Endometrial microvascular endothelial cells (primary cell): ENCODE measurements around the gene RTN1. TPM values are rescaled to one million over a fixed set of nuclear protein-coding genes. Genes with fewer than 3 reads are reported as not detected.

Experiments
- in situ Hi-C: cut with HindIII; loops from 2 replicates; pipeline ENCODE4 v1.10.0; 2017; ENCODE audit warnings: low sequenced_read_pairs, low pct_unique_long_range_greater_than_20kb; ENCODE audit errors: inconsistent ontology term
- total RNA-seq: library from RNA; depleted of rRNA; stranded (reverse); fragments of >200 nt; gene quantifications from one replicate; pipeline ENCODE4 v1.2.3, GENCODE V29; 2015; ENCODE audit errors: inconsistent ontology term

Gene RTN1
- total RNA-seq, 1 donor from 2014 or later: 14.0 TPM

DNA sequence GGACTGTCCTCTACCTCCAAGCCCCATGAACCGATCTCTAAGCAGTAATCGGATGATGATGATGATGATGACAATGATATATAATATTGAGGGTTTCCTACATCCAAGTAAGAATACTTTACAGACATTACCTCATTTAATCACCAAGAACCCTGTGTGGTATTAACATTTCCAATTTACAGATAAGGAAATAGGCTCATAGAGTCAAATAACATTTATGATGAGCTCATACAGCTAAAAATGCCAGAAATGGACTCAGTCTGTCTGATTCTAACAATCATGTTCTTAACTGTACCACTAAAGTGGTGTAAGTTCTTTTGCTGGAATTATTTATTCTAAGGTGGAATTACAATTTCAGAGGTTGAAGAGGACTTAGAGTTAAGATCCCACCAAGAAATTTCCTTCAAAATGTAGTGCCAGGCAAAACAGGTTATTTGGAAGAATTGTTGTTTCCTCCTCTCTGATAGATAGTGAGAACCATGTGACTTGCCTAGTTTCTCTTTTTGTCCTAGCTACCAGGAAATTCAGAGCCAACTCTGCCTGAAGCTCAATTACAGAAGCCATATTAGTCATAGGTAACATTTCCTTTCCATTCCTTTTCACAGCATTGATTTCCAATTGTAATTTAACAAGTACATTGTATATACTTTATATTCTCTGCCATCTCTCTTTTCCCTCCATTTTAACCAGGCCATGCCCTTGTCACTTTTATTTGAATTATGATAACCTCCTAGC is 270.2 kb downstream of the RTN1 start:
- in situ Hi-C loops: no loop called here

DNA sequence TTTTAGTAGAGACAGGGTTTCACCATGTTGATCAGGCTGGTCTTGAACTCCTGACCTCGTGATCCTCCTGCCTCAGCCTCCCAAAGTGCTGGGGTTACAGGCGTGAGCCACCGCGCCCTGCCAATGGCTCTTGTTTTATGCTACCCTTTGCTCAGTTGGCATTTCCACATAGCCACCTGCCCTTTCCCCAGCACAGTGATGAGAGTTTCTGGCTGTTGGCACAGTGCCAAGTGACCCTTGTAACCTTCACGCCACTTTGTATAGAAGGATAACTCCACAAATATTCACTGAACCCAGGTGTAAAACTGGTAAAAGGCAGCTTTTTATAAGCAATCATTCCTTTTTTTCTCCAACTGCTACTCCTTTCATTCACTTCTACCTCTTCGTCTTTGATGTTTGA is 275.5 kb downstream of the RTN1 start:
- in situ Hi-C loops: no loop called here

DNA sequence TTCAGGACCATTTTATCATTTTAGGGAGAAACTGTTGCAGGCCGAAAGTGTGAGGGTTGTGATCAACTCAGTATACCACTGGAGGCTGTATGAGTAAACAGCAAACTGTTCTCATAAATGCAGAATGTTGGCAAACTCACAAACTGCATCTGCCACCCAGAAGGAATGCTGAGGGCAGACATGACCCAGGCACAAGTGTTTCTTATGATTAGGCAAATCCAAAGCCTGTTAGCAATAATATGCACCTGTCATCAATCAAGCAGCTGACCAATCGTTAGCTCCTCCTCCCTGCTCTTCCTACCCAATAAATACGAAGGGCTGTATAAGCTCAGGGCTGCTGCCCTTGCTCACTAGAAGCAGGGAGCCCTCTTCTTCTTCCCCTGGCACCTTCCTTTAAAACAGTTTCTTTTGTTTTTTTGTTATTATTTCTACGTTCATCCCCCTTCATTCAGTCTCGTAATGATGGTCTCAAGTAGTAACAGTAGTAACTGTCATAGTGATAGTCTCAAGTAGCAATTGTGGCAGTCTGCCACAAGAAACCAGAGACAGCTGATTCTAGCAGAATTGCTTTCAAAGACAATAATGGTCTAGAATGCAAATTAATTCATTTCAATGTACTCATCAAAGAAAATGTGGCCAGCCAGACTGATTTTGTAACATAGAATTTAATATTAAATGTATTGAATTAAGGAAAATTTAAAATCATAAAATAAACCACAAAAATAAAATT is 278.8 kb downstream of the RTN1 start:
- in situ Hi-C loops: no loop called here

DNA sequence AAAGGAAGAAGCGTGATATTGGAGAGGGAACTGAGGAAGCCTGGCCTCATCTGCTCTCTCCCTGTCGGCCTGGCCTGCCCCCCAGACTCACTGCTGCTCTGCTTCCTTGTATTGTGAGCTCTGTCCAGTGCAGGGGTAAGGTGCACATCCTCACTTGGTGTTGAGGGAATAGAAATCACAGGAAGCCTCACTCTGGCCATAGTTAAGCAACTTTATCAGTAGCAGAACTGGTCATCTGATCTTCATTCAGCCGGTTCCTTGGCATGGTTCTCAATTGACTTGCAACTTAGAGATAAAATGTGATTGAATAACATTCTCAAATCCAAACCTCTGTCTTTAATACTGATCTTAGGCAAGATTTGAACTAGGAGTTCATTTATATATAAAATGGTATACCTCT is 282.5 kb downstream of the RTN1 start:
- in situ Hi-C loops: no loop called here

DNA sequence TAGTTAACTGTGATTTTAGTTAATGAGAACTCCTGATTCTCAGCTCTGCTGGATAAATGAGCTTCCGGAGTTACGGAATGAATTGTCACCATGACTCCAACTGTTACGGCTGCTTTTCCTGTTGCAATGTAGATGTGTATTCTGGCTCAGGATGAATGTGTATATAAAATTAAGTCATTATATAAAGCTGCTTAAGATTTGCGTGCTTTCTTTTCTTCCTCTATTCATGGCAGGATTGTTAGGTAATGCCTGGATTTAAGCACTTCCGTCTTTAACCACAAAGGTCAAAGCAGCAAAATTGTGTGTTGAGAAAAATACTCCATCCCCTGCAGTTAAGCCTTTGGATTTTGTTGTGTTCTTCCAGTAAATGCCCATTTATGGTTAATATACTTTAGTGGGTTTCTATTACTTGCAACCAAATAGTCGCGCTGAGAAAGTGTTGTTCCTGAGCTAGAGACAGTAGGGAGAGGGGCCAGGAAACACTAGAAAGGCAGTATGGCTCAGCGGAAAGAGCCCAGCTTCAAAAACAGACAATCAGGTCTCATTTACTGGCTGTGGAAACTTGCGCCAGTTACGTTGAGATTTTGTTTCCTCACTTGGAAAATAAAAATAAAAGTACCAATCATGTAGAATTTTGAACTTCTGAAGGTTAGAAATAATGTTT is 284.6 kb downstream of the RTN1 start:
- in situ Hi-C loops: no loop called here

DNA sequence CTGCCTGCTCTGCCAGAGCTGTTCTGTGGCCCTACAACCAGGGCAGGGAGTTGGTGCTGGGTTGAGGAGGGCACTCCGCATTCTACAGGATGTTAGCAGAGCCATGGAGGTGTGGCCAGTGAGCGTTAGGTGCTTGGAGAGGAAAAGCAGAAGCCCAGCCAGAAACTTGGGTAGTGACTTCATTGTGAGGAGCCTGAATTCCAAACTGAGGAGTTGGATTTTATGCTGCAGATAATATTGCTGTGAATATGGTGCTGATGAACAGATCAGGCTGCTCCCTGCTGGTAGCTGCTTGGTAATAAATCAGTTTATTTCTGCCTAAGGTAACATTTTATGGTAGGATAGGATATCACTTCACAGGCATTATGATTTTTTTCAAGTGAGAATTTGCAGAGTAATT is 286.8 kb downstream of the RTN1 start:
- in situ Hi-C loops: no loop called here

DNA sequence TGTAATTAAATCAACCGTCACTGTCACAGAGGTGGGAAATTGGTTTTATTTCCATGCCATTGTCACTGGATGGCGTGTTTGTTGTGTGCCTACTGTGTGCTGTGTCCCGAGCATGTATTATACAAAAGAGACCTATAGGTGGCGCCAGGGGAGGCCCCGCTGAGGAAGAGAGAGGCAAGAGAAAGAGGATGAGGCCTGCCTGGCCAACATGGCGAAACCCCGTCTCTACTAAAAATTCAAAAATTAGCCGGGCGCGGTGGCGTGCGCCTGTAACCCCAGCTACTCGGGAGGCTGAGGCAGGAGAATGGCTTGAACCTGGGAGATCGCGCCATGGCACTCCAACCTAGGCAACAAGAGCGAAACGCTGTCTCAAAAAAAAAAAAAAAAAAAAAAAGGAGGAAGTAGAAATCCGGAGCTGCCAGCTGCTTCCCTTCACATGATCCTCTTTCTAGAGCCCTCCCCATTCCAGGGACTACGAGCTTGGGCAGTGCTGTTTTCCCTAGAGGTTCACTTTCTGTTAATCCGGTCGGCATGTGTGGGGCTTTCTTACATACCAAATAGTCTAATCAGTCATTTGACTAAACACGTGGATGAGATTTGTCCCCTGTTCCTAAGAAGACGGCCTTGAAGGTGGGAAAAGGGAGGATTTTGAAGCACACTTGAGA is 287.6 kb downstream of the RTN1 start:
- in situ Hi-C loops: no loop called here

DNA sequence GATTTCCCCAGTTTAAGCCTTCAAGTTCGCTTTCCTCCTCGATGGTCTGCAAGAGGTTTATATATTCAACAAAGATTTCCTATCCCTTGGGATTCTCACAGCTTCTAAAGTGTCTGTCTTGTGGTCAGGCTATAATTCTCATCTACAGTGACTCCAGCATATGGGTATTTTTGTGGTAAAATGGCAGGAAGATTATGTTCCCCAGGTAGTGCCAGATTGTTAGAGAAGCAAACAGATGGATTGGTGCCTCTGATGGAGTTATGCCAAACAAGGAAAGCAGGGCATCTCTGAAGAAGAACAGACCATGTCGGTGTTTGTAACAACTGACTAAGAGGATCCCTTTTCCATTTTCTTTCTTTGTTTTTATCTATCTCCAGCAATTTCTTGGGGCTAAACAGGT is 288.4 kb downstream of the RTN1 start:
- in situ Hi-C loops: no loop called here

DNA sequence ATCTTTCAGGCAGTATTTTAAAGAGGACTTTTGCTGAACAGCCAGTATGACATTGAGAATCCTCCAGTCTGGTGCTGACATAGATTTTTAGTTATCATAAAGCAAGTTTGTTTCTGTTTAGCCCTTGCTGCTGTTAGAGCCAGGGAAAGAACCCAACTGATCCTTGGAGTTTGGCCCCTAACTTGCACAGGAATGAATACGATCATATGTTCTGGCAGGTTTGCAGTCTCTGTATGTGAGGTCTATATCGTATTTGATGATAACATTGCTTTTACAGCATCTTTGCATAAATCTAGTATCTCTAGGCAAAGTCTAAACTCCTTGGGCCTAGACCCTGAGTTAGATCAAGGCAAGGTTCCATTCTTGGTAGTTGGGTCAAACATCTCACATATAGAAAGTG is 289.7 kb downstream of the RTN1 start:
- in situ Hi-C loops: no loop called here

DNA sequence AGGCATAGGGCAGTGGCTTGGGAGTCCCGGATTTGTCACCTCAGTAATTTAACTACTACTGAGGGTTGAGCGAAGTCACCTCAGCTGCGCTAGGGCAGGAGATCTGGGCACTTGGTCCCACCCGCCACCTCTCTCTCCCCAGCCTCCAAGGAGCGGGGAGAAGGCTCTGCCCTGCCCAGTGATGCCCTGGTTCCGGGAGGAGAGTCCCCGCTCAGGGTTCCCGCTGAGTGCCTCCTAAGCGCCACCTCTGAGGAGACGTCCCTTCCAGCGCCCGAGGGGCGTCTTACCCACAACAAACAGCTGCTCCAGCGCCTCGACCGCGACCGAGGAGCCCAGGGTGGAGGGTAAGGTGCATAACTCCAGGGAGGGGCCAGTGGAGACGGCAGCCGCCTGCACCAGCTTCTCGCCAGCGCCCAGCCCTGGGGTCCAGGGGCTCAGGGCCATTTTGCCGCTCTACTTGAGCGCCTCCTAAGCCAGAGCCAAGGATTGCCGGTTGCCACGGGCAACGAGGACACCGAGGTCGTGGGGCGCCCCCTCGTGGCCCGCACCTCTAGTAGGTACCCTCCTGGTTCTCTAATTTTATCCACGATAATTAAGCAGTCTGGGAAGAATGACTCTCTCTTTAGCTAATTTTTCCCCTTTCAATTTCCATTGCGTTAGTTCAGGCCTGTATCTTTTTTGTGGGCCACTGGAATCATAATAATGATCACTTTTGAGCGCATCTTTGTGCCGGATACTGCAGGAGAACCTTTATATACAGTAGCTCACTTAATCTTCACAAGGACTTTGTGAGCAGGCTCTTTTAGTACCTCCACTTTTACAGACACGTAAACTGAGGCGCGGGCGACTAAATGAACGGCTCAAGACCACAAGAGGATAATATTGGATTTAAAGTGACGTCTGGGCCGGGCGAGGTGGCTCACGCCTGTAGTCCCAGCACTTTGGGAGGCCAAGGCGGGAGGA is 294.0 kb downstream of the RTN1 start, which contains the start of gene CCDC175:
Gene CCDC175, minus strand, starts transcription at position 481 of the 963 bp plus-strand sequence. Its CDS starts 37 bp downstream, at position 444.
- in situ Hi-C loops: no loop called here

DNA sequence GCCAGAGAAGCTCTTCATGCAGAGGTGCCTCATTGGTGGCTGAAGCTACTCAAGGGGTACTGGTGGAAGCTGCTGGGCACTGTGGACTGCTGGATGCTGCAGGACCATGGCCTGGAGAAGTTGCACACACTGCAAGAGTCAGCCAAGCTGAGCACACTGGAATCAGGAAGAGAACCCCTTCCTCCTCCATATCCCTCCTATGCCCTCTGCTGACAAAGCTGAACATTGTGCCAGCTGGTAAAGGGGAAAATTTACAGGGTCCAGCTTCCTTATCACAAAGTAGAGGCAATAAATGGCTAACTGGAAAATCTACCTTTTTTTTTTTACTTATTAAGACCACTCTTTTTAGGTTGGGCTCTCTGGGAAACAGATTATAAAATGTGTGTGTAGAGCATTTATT is 300.5 kb downstream of the RTN1 start:
- in situ Hi-C loops: no loop called here

DNA sequence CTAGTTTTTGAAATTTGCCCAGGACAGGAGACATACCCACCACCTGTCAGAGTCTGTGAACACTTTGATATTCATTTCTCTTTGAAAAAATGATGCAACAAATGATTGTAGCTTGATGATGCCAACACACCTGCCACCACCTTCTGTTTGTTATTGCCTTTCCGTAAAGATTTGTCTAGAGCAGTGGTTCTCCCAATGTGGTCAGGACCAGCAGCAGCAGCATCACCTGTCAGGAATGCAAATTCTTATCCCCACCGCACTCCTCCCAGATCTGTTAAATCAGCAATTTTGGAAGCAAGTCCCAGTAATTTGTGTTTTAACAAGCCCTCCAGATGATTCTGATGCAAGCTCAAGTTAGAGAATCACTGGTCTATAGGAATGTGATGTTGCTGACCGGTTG is 303.9 kb downstream of the RTN1 start:
- in situ Hi-C loops: no loop called here

DNA sequence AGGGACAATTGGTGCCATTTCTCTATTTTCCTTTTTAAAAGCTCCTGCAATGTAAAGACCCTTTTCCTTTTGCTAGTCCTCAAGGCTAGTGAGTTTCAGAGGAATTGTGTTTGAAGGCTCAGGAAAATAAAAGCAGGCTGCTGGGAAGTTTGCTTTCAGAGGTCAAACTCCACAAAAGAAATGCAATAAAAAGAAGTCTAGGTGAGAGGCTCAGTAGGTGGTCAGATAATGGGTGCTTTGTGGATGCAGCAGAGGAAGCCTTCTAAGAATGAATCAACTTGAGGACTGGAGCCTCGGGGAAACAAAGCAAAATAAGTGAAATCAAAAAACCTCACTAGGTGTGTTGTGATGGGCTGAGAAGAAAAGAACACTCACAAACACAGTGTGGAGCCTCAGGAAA is 304.3 kb downstream of the RTN1 start:
- in situ Hi-C loops: no loop called here

DNA sequence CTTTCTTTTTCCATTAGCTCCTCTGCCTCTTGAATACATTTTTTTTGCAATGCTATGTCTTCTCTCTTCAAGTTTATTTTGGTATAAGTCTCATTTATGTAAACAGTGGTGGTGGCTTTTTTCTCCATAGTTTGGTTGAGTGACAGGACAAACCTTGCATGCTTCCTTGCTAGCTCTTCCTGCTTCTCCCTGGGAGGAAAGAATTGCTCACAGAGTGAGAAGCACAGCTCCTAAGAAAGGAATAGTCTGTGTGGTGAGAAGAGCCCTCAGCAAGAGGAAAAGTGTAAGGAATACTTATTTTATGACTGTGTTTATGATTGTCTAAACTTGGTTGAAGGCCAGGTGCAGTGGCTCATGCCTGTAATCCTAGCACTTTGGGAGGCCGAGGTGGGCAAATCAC is 305.5 kb downstream of the RTN1 start:
- in situ Hi-C loops: no loop called here

DNA sequence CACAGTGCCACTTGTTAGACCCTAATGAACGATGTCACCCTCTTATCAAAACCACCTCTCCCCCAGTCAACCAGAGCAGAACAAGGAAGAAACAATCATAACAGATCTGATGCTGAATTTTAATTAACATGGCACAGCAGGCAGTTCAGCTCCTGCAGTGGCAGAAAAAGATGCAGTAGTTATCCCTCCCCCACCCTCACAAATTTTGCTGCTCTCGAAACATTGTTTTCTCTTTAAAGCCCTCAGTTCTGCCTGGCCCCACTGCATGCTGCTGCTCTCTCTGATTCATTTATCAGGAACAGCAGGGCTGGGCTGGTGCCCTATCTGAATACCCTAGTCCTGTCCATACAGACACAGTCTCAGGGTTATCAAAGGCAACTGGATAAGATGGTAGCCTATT is 306.2 kb downstream of the RTN1 start:
- in situ Hi-C loops: no loop called here

DNA sequence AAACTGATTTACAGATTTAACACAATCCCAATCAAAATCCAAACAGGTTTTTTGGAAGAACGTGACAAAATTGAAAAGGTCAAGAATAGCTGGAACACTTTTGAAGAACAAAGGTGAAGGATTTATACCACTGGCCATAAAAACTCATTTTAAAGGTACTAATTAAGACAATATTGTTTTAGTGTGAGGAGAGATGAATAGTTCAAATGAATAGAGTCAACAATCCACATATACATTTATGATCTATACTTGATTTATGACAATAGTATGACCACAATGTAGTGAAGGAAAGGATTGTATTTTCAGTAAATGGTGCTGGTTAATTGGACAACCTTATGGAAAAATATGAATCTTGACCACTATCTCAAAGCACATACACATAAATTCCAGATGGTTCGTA is 323.3 kb downstream of the RTN1 start:
- in situ Hi-C loops: no loop called here
